HUES64 (cell line): ENCODE data around the gene CNOT4.

ENCODE experiments used
- H3K27ac ChIP-seq: 2 replicates; pipeline ENCODE4 v1.7.0; 2013; ENCODE audit warnings: low read depth, low read length, inconsistent platforms
- H3K27me3 ChIP-seq: 2 replicates; pipeline ENCODE4 v1.6.1; 2013; ENCODE audit warnings: mild to moderate bottlenecking, low read length; ENCODE audit not compliant: insufficient read depth
- H3K36me3 ChIP-seq: 2 replicates; pipeline ENCODE4 v1.6.1; 2013; ENCODE audit warnings: mild to moderate bottlenecking, low read length; ENCODE audit not compliant: insufficient read depth
- H3K4me1 ChIP-seq: 2 replicates; pipeline ENCODE4 v1.6.1; 2013; ENCODE audit warnings: mild to moderate bottlenecking, low read length, moderate library complexity; ENCODE audit not compliant: insufficient read depth
- H3K4me3 ChIP-seq: 2 replicates; pipeline ENCODE4 v1.5.1; 2013; ENCODE audit warnings: mild to moderate bottlenecking, low read length, moderate library complexity
- H3K9ac ChIP-seq: 2 replicates; pipeline ENCODE4 v1.6.1; 2013; ENCODE audit warnings: mild to moderate bottlenecking, low read depth, low read length
- H3K9me3 ChIP-seq: 2 replicates; pipeline ENCODE4 v1.6.1; 2013; ENCODE audit warnings: low read depth, low read length; ENCODE audit not compliant: insufficient read depth
- WGBS: fragments of 150-250, 120-280 bp; methylation state at CpG from one replicate; pipeline ENCODE4 v1.1.7; 2013; ENCODE audit warnings: missing lambda C conversion rate; 5-methylcytosine and 5-hydroxymethylcytosine counted together

The CNOT4 gene

DNA sequence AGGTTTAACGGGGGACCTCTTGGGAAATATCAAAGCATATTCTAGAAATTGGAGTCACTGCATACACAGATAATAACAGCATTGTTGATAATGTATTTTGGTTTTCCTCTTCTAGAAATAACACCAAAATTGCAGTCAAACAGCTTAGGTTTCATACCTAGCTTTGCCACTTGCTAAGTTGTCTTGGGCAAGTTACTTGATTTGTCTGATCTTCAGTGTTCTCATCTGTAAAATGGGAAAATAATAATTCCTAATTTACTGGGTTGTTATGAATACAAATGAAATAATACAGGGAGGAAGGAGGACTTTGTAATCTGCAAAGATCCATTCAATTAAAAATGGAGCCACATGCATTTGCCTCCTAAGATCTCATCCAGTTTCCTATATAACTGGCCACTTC, 27.6 kb upstream of the CNOT4 start:
- 0 out of 2 replicates have a peak, but pooled peaks cover 2% of the 10 kb centered on the region for H3K4me1 ChIP-seq
- no peak overlapping the region for H3K4me3 ChIP-seq
- H3K9me3 ChIP-seq = no peaks in the 10 kb centered on the region
- H3K36me3 ChIP-seq = no peaks in the 10 kb centered on the region
- H3K9ac ChIP-seq = no peak overlapping the region
- H3K27ac ChIP-seq = no peak overlapping the region
- WGBS = no CpG with 5 or more reads among the region's 1 CpG
- no peaks in the 10 kb centered on the region for H3K27me3 ChIP-seq

DNA sequence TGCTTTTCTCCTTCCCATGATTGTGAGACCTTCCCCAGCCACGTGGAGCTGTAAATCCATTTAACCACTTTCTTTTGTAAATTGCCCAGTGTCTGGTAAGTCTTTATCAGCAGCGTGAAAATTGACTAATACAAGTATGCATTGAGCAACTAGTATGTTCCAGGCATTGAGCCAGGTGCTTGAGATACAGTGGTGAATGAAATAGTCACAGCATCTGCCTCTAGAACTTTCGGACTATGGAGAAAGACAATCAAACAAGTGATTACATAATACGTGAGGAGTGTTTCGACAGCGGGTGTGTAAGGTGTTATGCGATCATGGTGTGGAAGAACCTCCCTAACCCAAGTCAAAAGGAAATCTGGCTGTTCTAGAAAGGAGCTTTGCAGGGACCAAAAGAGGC, 26.2 kb upstream of the CNOT4 start:
- H3K27ac ChIP-seq = no peak overlapping the region
- no peaks in the 10 kb centered on the region for H3K27me3 ChIP-seq
- no peak overlapping the region for H3K9ac ChIP-seq
- H3K36me3 ChIP-seq = no peaks in the 10 kb centered on the region
- no peaks in the 10 kb centered on the region for H3K9me3 ChIP-seq
- H3K4me3 ChIP-seq = no peak overlapping the region
- WGBS = 87% methylated on average over 6 of the region's 7 CpGs
- 0 out of 2 replicates have a peak, but pooled peaks cover 2% of the 10 kb centered on the region for H3K4me1 ChIP-seq

GRCh38 chr7:135527025-135527424, 17.1 kb upstream of the CNOT4 start:
- no peaks in the 10 kb centered on the region for H3K4me1 ChIP-seq
- 91% methylated on average over 3 of the region's 3 CpGs for WGBS
- H3K27ac ChIP-seq = no peak overlapping the region
- no peak overlapping the region for H3K4me3 ChIP-seq
- no peaks in the 10 kb centered on the region for H3K9me3 ChIP-seq
- no peaks in the 10 kb centered on the region for H3K36me3 ChIP-seq
- no peak overlapping the region for H3K9ac ChIP-seq
- no peaks in the 10 kb centered on the region for H3K27me3 ChIP-seq

GRCh38 chr7:135525426-135525825, 15.5 kb upstream of the CNOT4 start:
- Histone ChIP-seq H3K9me3 (no peaks in the 10 kb centered on the region), H3K9ac (no peak overlapping the region), H3K27ac (no peak overlapping the region), H3K27me3 (no peaks in the 10 kb centered on the region), H3K4me3 (no peak overlapping the region), H3K36me3 (no peaks in the 10 kb centered on the region), H3K4me1 (no peaks in the 10 kb centered on the region)
- 99% methylated on average over 4 of the region's 4 CpGs for WGBS

DNA sequence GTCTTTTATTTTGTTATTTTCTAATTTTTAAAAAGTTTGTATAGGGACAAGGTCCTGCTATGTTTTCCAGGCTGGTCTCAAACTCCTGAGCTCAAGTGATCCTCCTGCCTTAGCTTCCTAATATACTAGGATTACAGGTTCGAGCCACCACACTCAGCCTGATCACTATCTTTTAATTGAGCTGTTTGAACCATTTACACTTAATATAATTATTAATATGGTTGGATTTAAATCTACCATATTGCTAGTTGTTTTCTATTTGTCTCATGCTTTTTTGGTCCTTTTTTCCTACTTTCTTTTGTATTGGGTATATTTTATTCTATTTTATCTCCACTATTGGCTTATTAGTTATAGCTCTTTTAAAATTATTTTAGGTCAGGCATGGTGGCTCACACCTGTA, 13.2 kb upstream of the CNOT4 start:
- no peaks in the 10 kb centered on the region for H3K36me3 ChIP-seq
- no peak overlapping the region for H3K9ac ChIP-seq
- H3K4me3 ChIP-seq = no peak overlapping the region
- H3K27me3 ChIP-seq = no peaks in the 10 kb centered on the region
- WGBS = 88% methylated on average over 1 of the region's 1 CpG
- H3K9me3 ChIP-seq = no peaks in the 10 kb centered on the region
- H3K27ac ChIP-seq = no peak overlapping the region
- H3K4me1 ChIP-seq = no peaks in the 10 kb centered on the region

- Histone ChIP-seq H3K27ac (no peak overlapping the region), H3K9ac (no peak overlapping the region), H3K9me3 (no peaks in the 10 kb centered on the region), H3K36me3 (no peaks in the 10 kb centered on the region), H3K4me1 (no peaks in the 10 kb centered on the region), H3K4me3 (no peak overlapping the region), H3K27me3 (no peaks in the 10 kb centered on the region)
- WGBS = 87% methylated on average over 6 of the region's 6 CpGs
Observed at GRCh38 chr7:135522509-135522908, 12.6 kb upstream of the CNOT4 start.

DNA sequence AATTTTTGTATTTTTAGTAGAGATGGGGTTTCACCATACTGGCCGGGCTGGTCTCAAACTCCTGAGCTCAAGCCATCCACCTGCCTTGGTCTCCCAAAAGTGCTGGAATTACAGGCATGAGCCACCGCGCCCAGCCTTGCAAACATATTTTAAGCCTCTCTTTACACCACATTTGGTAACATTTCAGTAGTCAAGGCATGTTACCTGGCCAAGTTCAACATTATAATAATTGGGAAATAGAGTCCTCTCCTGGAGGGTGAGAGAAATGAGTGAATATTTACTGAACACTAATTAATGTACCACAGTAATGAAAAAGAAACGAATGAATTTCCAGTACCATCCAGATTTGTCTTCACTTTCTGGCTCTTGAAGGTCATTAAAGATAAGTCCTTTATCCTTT, 10.0 kb upstream of the CNOT4 start:
- Histone ChIP-seq H3K36me3 (no peaks in the 10 kb centered on the region), H3K4me1 (no peaks in the 10 kb centered on the region), H3K27ac (no peak overlapping the region), H3K27me3 (no peaks in the 10 kb centered on the region), H3K9me3 (no peaks in the 10 kb centered on the region), H3K9ac (no peak overlapping the region), H3K4me3 (no peak overlapping the region)
- WGBS = 93% methylated on average over 3 of the region's 4 CpGs

DNA sequence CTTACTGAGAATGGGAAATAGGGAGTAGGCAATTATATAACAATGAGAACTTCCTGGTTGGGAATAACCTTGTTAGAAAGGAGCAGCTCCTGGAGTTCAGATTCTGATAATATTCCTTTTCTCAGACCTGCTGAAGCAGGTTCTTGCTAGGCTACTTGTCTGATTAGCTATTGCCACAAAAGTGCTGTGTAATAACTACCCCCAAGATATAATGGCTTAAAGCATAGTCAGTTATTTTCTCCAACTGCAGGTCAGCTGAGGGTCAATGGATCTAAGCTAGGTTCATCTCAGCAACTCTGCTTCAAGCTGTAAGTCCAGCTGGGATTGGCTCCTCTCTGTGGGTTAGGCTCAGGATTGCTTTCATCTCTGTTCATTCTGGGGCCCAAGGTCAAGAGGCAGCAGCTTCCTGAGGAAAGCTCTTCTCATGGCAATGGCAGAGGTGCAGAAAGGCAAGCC, 9.4 kb upstream of the CNOT4 start:
- Histone ChIP-seq H3K36me3 (no peaks in the 10 kb centered on the region), H3K4me3 (no peak overlapping the region), H3K4me1 (no peaks in the 10 kb centered on the region), H3K9ac (no peak overlapping the region), H3K27me3 (no peaks in the 10 kb centered on the region), H3K9me3 (no peaks in the 10 kb centered on the region), H3K27ac (no peak overlapping the region)

DNA sequence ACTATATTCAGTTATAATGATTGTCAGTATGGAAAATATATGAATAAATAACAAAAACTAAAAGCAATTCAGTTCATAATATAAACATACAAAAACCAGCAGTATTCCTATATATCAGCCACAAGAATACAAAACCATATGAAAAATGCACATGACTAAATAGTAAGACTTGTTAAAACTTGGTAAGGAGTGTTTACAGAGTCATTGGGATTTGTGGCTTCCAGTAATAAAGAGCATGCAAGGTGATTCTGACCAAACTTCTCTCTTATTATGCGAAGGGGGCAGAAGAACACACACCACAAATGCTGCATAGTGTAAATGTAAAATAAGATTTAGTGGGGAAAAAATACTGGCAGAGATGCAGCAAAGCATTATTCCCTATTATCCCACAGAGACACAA, 8.8 kb upstream of the CNOT4 start:
- no peak overlapping the region for H3K4me3 ChIP-seq
- WGBS = no CpG with 5 or more reads among the region's 1 CpG
- no peaks in the 10 kb centered on the region for H3K36me3 ChIP-seq
- H3K9me3 ChIP-seq = no peaks in the 10 kb centered on the region
- H3K4me1 ChIP-seq = no peaks in the 10 kb centered on the region
- no peaks in the 10 kb centered on the region for H3K27me3 ChIP-seq
- H3K9ac ChIP-seq = no peak overlapping the region
- H3K27ac ChIP-seq = no peak overlapping the region

GRCh38 chr7:135517060-135517459, 7.2 kb upstream of the CNOT4 start:
- H3K27me3 ChIP-seq = no peaks in the 10 kb centered on the region
- no peaks in the 10 kb centered on the region for H3K36me3 ChIP-seq
- no peak overlapping the region for H3K27ac ChIP-seq
- 87% methylated on average over 3 of the region's 3 CpGs for WGBS
- H3K9me3 ChIP-seq = no peaks in the 10 kb centered on the region
- no peak overlapping the region for H3K4me3 ChIP-seq
- H3K4me1 ChIP-seq = no peaks in the 10 kb centered on the region
- H3K9ac ChIP-seq = no peak overlapping the region

- 85% methylated on average over 2 of the region's 3 CpGs for WGBS
- Histone ChIP-seq H3K27ac (no peak overlapping the region), H3K4me1 (no peaks in the 10 kb centered on the region), H3K27me3 (peaks cover 7% of the 10 kb centered on the region; the same call in 1 of the 2 replicates), H3K36me3 (no peaks in the 10 kb centered on the region), H3K9ac (no peak overlapping the region), H3K4me3 (no peak overlapping the region), H3K9me3 (no peaks in the 10 kb centered on the region)
Observed at GRCh38 chr7:135514856-135515255, 5.0 kb upstream of the CNOT4 start.

GRCh38 chr7:135512135-135512887, 2.4 kb upstream of the CNOT4 start:
- H3K4me1 ChIP-seq = peaks cover 12% of the 10 kb centered on the region
- WGBS = 99% methylated on average over 2 of the region's 2 CpGs
- H3K9ac ChIP-seq = no peak overlapping the region
- H3K27me3 ChIP-seq = peaks cover 7% of the 10 kb centered on the region; the same call in 1 of the 2 replicates
- H3K4me3 ChIP-seq = no peak overlapping the region
- no peak overlapping the region for H3K27ac ChIP-seq
- no peaks in the 10 kb centered on the region for H3K9me3 ChIP-seq
- no peaks in the 10 kb centered on the region for H3K36me3 ChIP-seq
